ENCODE results near the gene MYO3B.

- TF ChIP-seq EZH2 (IDR thresholded peaks at IDR 0.05; ENCODE audit: borderline replicate concordance, low read depth, low read length, severe bottlenecking), result no peak
- no peak for TF ChIP-seq CTCF (IDR thresholded peaks at IDR 0.05; ENCODE audit: borderline replicate concordance, extremely low read depth, low read length, poor library complexity, severe bottlenecking)
These were observed 25.5 kb upstream of the MYO3B start for GRCh38 chr2:170152421-170152820.

Measured in DND-41 (cell line).